ENCODE data around the gene CPZ. TPM values are rescaled to one million over a fixed set of nuclear protein-coding genes. Genes with fewer than 3 reads are reported as not detected.

CPZ gene
- total and polyA plus RNA-seq, 7 donors: 0.04 to 0.30 (median 0.08) TPM; not detected in 4

- Histone ChIP-seq H3K4me1 (no peaks in the 10 kb centered on the region), H3K27me3 (ENCODE audit: insufficient read depth in 3 of 3, low read length in 2 of 3) (peaks cover 1 to 24% (median 2%) of the 10 kb centered on the region in 3 donors), H3K9me3 (no peaks in the 10 kb centered on the region), H3K36me3 (ENCODE audit: insufficient read depth in 1 of 2, low read depth in 1 of 2) (no peaks in the 10 kb centered on the region), H3K4me3 (no peak overlapping the region), H3K27ac (no peak overlapping the region)
- no peak for ATAC-seq
- WGBS, 3 donors: 72 to 76% (median 75%) methylated on average over 21 to 22 of the region's 22 CpGs
- TF ChIP-seq CTCF (IDR thresholded peaks at IDR 0.05): no peak
- intact Hi-C loops (cut with DNase I): no loop called here
- no peak for DNase-seq
Observed at GRCh38 chr4:8643986-8644385, 51.4 kb downstream of the CPZ start.

GRCh38 chr4:8644461-8644891, 51.9 kb downstream of the CPZ start:
- Histone ChIP-seq H3K36me3 (ENCODE audit: insufficient read depth in 1 of 2, low read depth in 1 of 2) (no peaks in the 10 kb centered on the region), H3K27ac (no peak overlapping the region), H3K4me1 (no peaks in the 10 kb centered on the region), H3K27me3 (ENCODE audit: insufficient read depth in 3 of 3, low read length in 2 of 3) (peaks cover 1 to 26% (median 2%) of the 10 kb centered on the region in 3 donors), H3K4me3 (no peak overlapping the region), H3K9me3 (no peaks in the 10 kb centered on the region)
- ATAC-seq (no peak), DNase-seq (no peak)
- TF ChIP-seq CTCF (IDR thresholded peaks at IDR 0.05): no peak
- WGBS, 3 donors: 61 to 80% (median 73%) methylated on average over 9 of the region's 9 CpGs
- intact Hi-C loops (cut with DNase I): no loop called here

- H3K36me3 ChIP-seq (ENCODE audit: insufficient read depth in 1 of 2, low read depth in 1 of 2): no peaks in the 10 kb centered on the region
- no peak overlapping the region for H3K27ac ChIP-seq
- H3K9me3 ChIP-seq: no peaks in the 10 kb centered on the region
- no peak overlapping the region for H3K4me3 ChIP-seq
- DNase-seq (no peak), ATAC-seq (no peak)
- WGBS, 3 donors: 86 to 92% (median 90%) methylated on average over 22 of the region's 22 CpGs
- no peaks in the 10 kb centered on the region for H3K4me1 ChIP-seq
- intact Hi-C loops (cut with DNase I): no loop called here
- TF ChIP-seq CTCF (IDR thresholded peaks at IDR 0.05): no peak
- H3K27me3 ChIP-seq (ENCODE audit: insufficient read depth in 3 of 3, low read length in 2 of 3): peaks cover 2 to 26% (median 4%) of the 10 kb centered on the region in 3 donors
Observed at GRCh38 chr4:8644966-8645752, 52.6 kb downstream of the CPZ start.

GRCh38 chr4:8645753-8646124, 53.2 kb downstream of the CPZ start:
- Histone ChIP-seq H3K36me3 (ENCODE audit: insufficient read depth in 1 of 2, low read depth in 1 of 2) (no peaks in the 10 kb centered on the region), H3K4me3 (no peak overlapping the region), H3K27ac (no peak overlapping the region), H3K27me3 (ENCODE audit: insufficient read depth in 3 of 3, low read length in 2 of 3) (peaks cover 2 to 26% (median 6%) of the 10 kb centered on the region in 3 donors), H3K9me3 (no peaks in the 10 kb centered on the region), H3K4me1 (no peaks in the 10 kb centered on the region)
- ATAC-seq: no peak
- no peak for TF ChIP-seq CTCF (IDR thresholded peaks at IDR 0.05)
- DNase-seq: no peak
- WGBS, 3 donors: 81 to 88% (median 86%) methylated on average over 15 to 16 of the region's 16 CpGs
- intact Hi-C loops (cut with DNase I): no loop called here
